ENCODE data around the gene ARAP3.

Gene ARAP3

DNA sequence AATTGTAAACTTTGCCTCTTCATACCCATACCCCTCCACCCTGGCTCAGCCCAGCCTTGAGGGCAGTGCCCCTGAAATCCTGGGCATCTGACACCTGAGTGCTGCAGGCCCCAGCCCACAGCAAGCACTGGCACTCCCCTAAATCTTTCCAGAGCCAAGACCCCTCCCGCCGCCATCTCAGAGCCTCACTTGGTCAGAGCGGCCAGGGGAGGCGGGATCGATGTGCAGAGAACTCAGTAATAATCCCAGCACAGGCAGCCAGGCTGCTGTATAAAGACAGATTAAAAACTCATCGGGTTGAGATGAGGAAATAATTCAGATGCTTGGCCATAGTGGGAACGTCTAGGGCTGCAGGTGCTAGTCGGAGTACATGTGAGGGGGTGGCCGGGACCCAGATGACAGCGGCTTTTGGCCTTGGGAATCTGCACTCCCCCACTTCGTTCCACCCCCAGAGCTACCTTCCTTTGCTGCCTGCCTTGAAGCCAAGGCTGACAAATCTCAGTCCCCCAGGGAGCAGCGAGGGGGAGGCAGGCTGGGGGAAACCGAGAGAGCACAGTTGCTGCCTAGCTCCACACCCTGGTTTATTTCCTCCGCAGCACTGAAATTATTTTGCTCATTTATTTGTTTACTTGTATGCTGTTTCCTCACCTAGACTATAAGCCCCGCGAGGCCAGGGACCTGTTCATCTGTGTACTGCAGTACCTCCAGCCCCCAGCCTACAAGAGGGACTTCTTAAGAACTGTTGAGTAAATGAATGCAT lies 19.5 kb upstream of the ARAP3 start:
- no peak for DNase-seq

DNA sequence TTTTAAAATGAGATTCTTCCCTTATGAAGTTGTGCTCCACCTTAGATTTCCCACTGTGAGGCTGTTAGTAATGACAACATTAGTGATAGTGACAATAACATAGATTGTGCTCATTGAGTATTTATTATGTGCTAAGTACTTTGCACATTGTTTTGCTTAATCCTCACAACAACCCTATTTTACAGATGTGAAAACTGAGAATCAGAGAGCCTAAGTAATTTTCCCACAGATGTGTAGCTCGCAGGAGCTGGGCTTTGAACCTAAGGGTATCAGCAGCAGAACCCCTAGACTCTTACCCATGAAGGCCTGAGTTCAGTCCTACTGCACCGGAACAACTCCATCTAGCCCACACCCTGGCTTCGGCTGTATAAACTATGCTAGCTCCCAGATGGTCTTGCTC lies 15.6 kb upstream of the ARAP3 start:
- no peak for DNase-seq

DNA sequence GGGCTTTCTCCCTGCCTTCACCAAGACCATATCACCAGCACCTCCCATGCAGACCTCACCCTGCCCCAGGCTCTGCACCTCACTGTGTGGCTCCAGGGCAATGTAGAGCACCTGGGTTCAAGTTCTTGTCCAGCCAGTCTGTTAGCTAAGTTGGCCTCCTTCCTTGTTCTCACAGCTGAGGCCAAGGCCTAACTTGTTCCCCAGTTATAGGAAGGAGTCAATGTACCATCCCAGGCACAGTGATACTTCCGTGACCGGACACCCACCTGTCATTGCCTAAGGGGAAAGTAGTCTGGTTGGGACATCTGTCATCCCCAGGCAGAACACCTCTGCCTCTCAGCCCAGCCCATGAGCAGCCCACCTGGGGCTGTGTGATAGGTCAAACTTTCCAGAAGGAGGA lies 14.4 kb upstream of the ARAP3 start:
- no peak for DNase-seq

DNA sequence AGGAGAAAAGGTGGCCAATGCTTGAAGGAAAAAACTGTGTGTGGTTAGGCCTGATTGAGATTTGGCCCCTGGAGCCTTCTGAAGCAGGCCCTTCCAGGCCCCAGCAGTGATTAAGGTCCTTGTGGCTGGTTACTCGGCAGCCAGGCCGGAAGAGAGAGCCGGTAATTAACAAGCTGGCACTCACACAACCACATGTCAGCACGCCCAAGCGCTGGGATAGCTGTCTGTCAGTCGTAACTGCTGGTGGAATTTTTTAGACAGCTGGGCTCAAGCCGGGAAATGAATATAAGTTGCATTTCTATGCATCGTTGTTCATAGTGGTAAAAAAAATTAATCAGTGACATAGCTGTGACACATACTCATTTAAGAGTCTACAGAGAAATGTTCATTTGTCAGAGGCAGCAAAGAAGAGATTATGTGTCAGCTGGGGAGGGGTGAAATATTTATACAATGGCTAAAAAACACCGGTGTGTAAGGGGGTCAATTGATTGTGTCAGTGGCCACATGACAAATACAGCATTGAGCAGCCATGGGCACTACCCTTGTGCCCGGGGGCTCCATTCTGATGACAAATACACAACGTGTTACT lies 13.7 kb upstream of the ARAP3 start:
- no peak for DNase-seq

DNA sequence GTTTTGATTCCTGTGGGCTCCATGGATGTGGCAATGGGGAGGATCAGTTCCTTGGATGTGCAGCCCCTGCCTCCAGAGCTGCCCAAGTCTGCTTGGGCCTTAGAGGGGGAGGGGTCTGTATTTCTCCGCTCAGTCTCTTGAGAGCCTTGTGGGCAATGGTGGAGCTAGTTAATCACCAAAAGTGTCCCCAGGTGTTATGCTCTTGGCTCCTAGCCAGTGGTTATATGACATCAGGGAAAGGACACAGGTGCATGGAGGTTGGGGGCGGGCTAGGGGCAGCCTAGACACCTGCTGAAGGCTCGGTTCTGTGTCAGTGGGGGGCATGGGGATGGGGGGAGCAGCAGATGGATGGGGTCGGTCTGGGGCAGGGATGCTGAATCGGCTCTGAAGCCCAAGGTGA lies 12.4 kb upstream of the ARAP3 start:
- DNase-seq: no peak

DNA sequence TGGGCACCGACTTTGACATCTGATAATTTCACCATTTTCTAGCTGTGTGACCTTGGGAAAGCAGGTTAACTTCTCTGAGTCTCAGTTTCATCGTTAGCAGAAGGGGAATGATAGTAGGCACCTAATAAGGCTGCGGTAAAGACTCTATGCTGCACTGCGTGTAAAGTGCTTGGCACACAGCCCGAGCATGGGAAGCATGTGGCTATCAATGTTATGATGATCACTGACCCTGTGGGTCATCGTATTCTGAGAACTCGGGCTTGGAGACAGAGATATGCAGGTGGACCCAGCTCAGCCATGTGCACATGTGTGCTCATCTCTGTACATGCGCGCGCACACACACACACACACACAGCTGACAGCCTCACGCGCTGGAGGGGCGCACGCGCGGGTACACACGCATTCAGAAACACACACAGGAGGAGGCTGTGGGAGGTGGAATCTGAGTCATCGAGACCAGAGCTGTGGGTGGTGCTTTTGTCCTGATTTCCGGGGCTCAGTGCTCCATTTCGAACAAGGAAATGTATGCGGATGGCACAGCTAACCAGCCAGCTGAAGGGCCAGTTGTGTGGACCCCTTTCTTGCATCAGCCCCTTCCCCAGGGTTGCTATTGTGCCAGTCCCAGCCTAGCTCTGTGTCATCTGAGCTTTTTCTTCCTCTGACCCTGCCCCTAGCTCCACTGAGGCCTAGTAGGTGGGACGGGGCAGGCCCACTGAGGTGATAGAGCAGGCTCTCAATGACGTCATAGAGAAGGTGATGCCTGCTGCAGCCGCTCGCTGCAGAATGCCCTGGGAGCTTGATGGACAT lies 11.1 kb upstream of the ARAP3 start:
- DNase-seq: peak; percentile 90

DNA sequence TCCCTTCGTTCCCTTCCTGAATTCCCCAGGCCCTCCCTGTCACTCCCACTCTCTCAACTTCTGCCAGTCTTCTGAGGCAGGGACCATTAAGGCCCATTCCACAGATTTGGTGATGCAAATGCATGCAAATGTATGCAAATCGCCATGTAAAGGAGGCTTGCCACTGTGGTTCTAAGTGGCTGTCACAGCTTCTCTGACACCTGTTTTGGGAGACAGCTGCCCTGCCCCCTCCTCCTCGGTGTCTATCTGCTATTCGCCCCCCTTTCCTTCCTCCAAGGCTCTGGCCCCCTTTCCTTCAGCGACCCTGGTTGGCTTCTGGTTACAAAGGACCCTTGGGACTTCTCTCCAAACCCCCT lies 10.5 kb upstream of the ARAP3 start:
- peak; percentile 12 for DNase-seq

DNA sequence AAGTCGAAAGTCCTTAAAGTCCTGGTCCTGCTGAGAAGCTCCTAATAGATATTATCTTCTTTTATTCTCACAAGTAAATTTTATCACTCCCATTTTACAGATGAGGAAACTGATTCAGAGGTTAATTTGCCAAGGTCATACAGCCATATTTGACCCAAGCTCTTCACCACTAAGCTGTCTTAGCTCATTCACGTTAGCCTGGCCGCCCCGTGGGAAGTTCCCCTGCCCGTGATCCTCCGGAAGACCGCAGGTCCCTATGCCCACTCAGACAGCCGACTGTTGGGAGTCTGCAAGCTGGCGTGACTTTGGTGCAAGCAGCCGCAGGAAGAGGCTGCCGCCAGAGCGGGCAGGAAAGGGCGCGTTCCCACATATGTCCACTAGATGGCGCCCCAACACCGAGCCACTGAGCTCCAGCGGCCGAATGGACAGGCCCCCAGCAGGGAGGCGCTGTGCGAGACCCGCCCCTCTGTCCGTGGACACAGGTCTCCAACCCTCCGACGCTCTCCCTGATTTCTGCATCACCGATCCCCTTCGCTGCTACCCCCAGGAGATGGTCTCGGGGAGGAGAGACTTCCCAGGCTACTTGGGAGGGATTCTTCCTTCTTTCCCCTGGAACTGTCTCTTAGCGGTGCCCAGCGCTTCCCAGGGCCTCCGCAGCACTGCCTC lies 10.0 kb upstream of the ARAP3 start:
- DNase-seq: peak; percentile 94

DNA sequence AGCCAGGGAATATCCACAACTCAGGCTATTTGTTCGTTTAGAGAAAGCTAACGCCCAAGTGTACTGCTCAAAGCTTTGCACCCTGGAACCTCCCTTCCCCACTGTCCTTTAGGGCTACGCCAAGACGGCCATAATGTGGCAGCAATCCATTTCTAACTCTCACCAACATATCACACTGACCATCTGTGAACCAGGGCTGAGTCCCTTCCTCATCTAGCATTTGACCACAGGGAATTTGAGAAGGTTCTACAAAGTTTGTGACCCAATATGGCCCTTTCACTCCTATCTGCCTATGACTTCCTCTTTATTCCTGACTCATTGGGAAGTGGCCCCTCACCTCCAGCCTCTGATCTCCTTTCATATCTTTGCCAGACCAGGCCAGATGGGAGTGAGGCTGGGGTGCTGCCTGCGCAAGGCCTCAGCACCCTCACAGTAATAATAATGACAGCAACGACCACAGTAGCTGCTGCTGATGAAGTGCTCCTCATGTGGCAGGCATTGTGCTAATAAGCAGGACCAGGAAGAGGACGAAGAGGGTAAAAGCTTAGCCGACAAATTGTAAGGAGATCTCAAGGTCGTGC lies 9.3 kb upstream of the ARAP3 start:
- no peak for DNase-seq

DNA sequence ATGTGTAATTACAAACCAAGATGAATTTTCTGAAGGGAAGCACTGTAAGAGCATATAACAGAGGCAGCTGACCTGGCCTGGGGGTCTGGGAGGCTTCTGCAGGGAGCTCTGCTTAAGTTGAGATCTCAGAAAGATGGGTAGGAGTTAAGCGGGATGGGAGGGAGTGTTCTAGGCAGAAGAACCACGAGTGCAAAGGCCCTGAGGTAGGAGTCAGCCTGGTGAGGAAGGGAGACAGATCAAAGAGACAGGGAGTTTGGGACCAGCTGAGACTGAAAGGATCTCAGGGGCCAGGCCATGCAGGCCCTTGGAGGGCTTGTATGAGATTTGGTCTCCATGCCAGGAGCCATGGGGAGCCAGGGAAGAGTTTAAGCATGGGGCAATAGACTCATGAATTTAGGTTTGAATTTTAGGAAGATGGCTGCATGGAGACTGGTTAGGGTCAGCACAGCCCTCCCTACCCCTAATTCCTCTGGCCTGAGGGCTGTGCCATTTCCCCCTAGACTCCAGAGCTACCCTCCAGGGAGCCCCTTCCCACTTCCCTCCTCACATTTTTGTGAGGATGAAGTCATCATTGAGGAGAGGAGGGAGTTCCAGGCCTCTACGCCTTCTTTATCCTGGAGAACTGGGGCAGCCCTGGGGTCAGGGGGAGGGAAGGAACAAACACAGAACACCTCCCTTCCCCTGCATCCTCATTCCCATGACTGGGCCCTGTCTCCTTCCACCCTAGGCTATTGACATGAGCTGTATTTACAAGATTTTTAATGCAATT lies 4.8 kb upstream of the ARAP3 start:
- DNase-seq: no peak

DNA sequence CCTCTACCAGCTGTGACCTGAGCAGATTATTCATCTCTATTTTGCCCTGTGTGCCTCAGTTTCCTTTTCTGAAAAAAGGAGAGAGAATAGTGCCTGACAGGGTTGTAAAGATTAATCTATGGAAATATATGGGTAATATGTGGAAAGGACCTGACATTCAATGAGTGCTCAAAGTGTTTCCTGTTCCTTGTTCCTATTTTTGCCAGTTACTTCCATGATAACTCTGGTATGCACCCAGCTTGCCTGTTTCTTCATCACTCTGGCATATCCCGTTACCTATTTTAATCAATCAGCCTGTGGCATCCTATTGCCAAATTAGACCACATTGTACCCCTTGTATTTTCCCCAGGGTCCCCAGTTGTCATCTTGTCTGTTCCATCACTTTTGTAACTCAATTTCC lies 3.6 kb upstream of the ARAP3 start:
- DNase-seq: no peak

DNA sequence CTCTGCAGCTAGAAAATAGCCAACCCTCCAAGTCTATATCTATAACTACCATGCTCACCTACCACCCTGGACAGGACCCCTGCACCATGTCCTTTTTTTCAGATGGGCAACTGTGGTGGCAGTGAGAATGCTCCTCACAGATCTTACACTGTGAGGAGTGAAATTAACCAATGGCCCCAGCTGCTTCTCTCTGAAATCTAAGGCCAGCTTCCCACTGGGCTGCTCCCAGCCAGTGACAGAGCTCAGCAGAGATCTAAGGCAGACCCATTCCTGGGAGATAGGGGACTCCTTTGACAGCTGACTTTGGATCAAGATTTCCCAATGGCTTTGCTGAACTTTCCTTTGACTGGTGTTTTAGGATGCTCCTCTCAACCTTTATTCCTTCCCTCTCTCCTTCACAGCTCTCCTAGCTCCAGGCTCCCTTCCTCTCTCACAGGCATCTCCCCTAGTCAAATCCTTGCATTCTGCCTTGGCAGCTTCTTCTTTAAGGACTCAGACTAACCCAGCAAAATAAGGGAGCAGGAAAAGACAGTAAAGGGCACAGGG lies 1.6 kb upstream of the ARAP3 start:
- no peak for DNase-seq

DNA sequence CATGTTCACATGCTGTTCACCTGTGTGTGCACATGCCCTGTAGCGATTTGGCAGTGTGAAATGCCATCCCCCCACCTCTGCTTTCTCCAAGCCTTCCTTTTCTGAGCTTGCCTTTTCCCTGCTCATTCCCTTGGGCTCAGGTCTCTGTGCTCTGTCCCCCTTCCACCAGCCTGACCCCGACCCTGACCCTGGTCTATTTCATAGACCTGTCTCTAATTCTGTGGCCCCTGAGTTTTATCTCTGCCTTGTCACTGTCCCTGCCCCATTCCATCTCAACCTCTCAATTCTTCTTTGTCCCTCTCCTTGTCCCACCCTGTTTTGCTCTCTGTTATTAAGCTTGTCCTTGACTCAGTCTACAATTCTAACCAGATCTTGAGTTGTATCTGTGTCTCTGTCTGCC lies 735 bp downstream of the ARAP3 start:
- no peak for DNase-seq

DNA sequence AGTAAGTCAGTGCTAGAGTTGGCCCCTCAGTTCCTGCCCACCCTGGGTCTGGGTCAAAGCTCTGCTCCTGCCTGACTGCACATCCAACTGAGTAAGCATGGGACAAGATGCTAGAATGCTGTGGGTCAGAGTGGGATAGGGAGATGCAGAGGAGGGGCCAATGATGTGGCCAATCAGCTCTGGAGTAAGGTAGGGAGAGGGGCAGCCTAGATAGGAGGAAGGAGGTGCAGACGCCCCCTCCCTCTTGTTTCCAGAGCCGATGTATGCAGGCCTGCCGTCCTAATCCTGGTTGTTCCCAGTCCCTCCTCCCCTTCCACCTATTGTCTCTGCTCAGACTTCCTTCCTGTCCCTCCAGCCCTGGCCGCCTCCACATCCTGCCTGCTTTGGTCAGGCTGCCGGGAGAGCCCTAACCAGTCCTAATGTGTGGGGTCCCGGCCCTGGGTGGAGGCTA lies 1.3 kb downstream of the ARAP3 start:
- DNase-seq: no peak

DNA sequence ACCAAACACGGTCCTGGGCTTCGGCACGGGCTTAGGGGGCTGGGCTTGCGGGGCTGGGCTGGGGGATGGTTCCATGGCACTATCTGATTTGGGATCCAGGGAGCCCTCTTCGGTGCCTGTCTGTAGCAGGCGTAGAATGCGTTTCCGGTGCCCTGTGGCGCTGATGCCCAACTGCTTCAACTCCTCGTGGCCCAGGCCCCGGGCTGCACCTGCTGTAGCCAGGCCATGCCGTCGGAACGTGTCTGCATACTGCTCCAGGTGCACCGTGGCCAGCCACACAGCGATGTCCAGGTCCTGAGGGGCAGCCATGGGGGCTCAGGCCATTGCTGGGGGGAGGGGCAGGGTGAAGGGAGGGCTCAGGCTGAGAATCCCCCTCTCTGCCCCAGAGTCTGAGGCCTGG lies 1.9 kb downstream of the ARAP3 start:
- DNase-seq: no peak

DNA sequence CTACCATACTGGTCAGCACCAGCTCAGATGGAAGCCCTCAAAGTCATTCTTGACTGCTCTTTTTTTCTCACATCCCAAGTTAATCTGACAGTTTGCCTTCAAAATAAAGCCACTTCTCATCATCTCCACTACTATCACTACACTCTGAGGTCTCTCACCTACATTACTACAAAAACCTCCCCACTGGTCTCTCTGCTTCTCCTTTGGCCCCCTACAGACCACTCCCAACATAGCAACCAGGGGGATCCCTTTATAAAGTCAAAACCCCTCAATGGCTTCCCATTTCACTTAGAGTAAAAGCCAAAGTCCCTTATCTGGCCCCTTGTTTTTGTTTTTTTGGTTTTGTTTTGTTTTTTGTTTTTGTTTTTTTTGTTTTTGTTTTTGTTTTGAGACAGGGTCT lies 4.6 kb downstream of the ARAP3 start:
- DNase-seq: peak; percentile 21

DNA sequence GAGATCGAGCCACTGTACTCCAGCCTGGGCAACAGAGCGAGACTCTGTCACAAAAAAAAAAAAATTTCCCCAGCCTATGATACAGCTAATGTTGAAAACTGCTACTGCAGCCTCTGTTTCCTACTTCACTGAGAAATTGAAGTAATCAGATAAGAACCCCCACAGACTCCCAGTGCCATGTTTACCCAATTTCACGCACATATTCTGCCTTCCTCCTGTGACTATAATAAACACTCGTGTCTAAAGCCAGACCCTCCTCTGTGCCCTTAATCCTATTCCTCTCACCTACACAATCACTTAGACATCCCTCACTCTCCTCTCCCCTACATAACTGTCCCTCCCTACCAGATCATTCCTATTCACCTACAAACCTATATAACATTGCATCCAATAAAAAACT lies 6.4 kb downstream of the ARAP3 start:
- DNase-seq: no peak

DNA sequence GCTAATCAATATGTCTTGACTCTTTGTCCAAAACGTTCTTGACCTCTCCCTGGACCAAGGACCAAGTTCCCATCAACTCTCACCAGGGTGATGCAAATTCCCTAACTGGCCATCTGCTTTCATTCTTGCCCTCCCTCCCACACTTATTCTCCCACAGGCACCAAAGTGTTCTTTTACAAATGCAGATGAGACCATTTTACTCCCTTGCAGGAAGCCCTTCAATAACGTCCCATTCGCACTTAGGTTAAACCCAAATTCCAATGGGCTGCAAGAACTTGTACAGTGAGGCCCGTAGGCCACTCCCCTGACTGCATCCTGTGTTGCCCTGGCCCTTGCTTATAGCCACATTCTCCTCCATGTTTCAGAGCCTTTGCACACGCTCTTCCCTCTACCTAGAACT lies 7.3 kb downstream of the ARAP3 start:
- no peak for DNase-seq

DNA sequence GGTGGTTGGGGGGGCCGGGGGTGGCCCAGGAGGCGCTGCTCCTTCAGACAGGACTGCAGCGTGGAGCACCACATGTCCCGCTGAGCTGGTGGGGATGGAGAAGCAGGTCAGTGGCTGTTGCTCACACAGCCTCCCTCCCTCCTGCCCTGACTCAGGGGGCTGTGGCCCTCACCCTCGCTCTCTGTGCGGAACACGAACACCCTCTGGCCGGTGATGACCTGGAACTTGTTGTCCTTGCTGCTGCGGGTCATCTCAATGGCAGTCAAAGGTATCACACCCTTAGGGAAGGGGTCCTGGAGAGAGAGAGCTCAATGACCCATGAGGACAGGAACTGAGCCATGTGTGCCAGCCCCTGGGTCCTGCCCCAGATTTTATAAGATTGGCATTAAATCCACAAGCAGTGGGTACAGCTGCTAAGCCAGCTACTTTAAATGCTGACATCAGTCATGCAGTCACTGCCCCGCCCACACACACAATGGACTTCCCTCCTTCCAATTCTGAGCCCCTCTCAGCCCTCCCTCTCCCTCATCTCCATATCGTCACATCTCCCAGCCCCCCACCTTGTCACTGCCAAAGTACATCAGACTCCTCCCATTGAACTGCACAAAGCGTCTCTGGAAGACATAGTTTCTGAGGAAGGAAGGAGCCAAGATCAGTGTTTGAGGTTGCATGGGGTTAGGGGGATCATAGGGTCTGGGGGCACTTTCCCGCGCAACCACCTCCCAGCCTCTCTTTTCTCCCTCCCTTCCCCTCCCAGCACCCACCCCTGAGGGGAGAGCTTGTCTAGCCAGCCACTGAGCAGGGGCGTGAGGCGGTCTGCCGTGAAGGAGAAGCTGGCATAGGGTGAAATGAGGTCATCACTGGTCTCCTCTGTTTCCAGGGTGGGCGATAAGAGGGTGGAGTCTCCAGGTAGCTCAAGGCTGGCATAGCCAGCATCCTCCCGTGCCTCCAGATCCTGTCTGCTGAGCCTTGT lies 8.9 kb downstream of the ARAP3 start:
- DNase-seq: no peak

DNA sequence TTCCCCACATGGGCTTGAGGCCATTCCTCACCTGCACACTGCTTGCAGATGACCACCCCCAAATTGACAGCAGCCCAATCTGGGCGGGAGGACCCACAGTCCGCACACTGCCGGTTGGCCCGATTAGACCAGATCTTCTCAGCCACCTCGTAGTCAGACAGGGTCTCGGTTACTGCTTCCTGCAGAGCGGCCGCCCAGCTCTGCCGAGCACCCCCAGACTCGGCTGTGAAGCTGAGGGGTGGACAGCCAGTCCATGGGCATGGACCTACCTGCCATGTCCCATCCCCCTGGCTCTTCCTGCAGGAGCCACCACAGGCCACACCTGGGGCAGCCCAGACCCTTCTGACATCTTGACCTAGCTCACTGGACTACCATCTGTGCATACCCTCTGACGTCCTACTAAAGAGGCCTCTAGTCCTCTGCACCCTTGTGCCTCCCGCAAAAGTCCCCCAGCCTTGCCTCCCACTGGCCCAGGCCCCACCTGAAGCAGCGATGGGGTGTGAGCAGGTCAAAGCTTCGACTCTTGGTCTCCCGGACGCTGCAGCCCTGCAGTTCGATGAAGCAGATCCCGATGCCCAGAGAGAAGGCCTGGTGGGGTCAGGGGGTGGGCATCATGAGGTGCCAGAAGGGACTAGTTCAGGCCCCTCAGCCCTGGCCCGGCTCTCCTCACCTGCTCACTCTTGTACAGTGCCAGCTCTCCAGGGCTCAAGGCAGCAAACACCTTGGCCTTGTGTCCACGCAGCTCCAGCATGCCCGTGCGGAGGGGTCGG lies 9.8 kb downstream of the ARAP3 start:
- no peak for DNase-seq

All from activated CD4-positive, alpha-beta T cell treated with anti-CD3 and anti-CD28 coated beads, Interleukin-2, Interleukin-6, amounts not matched to agents 100 ng/mL and 50 ng/mL, durations not matched to agents 16 hours and 8 hours (primary cell).